SJSA1 (cell line): Measurements from ENCODE around the gene C20orf202. TPM values are rescaled to one million over a fixed set of nuclear protein-coding genes. Genes with fewer than 3 reads are reported as not detected.
A peak's percentile ranks its signal among the peaks of the same experiment; 100 is the strongest.
"Not testable (repeated sequence)": the region's sequence is repeated elsewhere in the genome, so short reads cannot be mapped to it uniquely, and the experiment has no call there.

Experiments used
- DNase-seq, 2 experiments: peaks; one replicate each; pipeline ENCODE4 v3.0.0-alpha.2; 2015 to 2020; ENCODE audit warnings: low spot score in 2 of 2, low read depth in 1 of 2
- H3K27ac ChIP-seq: fragments of 250-450 bp; sonication (Bioruptor Pico); 2 replicates; pipeline ENCODE4 v1.5.1; 2020; ENCODE audit warnings: mild to moderate bottlenecking, moderate library complexity
- H3K27me3 ChIP-seq: fragments of 250-450 bp; sonication (Bioruptor Pico); replicated peaks from 2 replicates; pipeline ENCODE4 v1.5.1; 2020; ENCODE audit warnings: mild to moderate bottlenecking, moderate library complexity
- H3K36me3 ChIP-seq: fragments of 250-450 bp; sonication (Bioruptor Pico); 2 replicates; pipeline ENCODE4 v1.5.1; 2020; ENCODE audit warnings: mild to moderate bottlenecking
- H3K4me1 ChIP-seq: fragments of 250-450 bp; sonication (Bioruptor Pico); replicated peaks from 2 replicates; pipeline ENCODE4 v1.6.1; 2021; ENCODE audit warnings: mild to moderate bottlenecking
- H3K4me3 ChIP-seq: fragments of 250-450 bp; sonication (Bioruptor Pico); 2 replicates; pipeline ENCODE4 v1.5.1; 2020; ENCODE audit warnings: mild to moderate bottlenecking
- H3K9me3 ChIP-seq: fragments of 250-450 bp; sonication (Bioruptor Pico); replicated peaks from 2 replicates; pipeline ENCODE4 v1.5.1; 2020; ENCODE audit warnings: mild to moderate bottlenecking
- total RNA-seq: library from RNA; depleted of rRNA; stranded (reverse); fragments of >200 nt; shearing (Covaris generic); gene quantifications from 2 replicates; pipeline ENCODE4 v1.2.3, GENCODE V29; 2014

Gene C20orf202
- total RNA-seq, 1 experiment from 2014 or later: not detected

DNA sequence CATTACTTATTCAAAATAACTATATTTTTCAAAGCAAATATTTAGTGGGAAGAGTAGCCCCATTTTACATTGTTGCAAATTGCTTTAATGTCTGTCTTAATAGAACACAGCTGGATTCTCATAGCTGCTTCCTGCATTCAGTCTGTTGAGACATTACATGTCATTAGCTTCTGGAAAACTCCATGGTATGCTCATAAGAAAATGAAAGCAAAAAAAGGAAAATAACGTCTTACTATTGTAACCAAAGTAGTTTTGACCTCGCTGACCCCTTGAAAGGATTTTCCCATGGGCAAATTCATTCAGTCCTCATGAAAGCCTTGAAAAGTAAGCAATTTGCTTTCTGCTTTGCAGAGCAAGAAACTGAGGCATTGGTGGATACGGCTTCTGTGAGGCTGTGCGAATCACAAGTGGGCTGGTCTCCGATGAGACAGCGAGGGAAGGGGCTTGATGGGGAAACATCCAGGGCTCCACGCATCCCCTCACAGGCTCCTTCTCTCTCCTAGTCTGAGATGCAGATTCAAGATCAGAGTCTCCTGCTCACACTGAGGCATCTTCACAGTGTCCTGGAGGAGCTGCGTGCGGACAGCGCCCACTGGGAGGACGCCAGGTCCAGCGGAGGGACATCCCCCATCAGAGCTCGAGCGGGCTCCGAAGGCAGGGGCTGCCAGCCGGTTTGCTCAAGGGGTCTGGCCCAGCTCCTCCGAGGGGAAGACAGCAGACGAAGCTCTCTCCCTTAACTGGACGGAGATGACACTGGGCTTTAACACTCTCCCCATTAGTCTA, 3.3 kb downstream of the C20orf202 start:
- DNase-seq: no peak
- Histone ChIP-seq H3K9me3 (no peaks in the 10 kb centered on the region), H3K27ac (no peak overlapping the region), H3K4me1 (no peaks in the 10 kb centered on the region), H3K27me3 (0 out of 2 replicates have a peak, but pooled peaks cover 12% of the 10 kb centered on the region), H3K36me3 (no peaks in the 10 kb centered on the region), H3K4me3 (no peak overlapping the region)

DNA sequence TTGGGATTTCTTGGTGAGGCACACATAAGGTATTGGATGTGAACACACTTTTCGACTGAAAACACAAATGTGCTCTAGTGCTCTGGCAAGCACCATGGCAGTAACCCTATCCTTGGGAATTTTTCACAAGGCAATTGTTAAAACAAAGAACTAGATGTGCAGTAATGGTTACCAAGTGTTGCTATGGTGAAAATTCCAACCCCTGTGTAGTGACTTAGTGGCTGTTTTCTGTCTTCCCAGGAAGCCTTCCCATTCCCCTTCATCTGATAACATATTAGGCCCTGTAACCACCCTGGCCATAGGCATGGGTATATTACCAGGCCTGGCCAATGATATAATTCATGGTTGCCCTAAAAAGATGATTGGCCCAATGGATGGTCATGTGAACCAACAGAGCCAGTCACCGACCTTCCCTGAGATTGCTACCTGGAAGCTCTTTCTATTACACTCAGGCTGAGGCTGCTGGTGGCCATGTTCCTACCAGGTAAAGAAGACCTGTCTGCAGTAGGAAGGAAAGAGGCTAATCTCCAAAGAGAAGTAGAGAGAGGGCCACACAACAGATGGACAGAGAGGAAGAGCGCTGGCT, 4.1 kb downstream of the C20orf202 start:
- Histone ChIP-seq H3K9me3 (no peaks in the 10 kb centered on the region), H3K36me3 (no peaks in the 10 kb centered on the region), H3K27ac (no peak overlapping the region), H3K27me3 (0 out of 2 replicates have a peak, but pooled peaks cover 12% of the 10 kb centered on the region), H3K4me3 (no peak overlapping the region), H3K4me1 (no peaks in the 10 kb centered on the region)
- DNase-seq: no peak

DNA sequence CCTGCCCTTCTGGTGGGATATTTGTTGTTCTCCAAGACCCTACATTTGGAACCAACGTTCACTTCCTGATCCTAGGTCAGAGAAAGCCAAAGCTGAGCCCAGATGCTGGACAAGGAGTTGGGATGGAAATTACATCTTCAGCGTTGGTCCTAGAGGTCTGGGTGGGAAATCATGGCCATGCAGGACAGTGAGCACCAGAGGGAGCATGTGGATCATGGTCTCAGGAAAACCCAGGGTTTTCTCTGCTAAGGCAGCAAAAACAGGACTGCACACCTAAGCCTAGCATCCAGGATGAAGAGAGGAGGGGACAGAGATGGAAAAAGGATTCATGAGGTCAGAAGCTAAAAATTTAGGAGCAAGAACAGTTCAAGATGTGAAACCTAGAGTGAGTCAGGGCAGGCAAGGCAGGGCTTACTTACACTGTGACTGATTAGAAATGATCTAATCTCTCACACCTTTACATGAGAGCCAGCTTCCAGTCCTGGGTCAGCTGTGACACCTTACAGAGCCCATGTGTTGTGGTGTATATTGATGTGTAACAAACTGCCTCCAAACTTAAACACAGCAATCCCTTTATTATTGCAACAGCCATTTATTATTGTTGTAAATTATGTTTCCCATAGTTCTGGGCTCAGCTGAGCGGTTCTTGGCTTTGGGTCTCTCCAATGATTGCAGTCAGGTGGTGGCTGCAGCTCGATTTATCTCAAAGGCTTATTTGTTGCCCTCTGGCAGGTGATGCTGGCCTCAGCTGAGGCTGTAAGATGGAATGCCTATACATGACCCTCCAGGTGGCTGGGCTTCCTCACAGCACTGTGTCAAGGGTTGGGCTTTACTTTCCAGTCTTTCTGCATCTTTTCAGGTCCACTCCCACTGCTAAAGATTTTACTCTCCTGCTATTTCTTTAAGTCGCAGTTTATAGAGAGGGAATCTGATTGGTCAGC, 6.5 kb downstream of the C20orf202 start:
- Histone ChIP-seq H3K27ac (no peak overlapping the region), H3K27me3 (peaks cover 12% of the 10 kb centered on the region; the same call in 1 of the 2 replicates), H3K4me1 (no peaks in the 10 kb centered on the region), H3K9me3 (no peaks in the 10 kb centered on the region), H3K4me3 (no peak overlapping the region), H3K36me3 (no peaks in the 10 kb centered on the region)
- DNase-seq: no peak

DNA sequence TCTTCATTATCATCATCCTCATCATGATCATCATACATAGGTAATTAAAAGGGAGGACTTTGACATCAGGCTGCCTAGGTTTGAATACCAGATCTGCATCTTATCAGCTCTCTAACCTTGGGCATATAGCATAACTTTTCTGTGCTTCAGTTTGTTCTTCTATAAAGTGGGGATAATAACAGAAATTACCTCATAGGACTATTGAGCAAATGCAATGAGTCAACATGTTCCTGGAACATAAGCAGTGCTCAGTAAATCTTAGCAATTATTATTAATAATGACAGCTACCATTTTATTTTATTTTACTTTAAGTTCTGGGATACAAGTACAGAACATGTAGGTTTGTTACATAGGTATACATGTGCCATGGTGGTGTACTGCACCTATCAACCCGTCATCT, 7.2 kb downstream of the C20orf202 start:
- H3K4me1 ChIP-seq: no peaks in the 10 kb centered on the region
- peaks cover 18% of the 10 kb centered on the region; the same call in 1 of the 2 replicates for H3K27me3 ChIP-seq
- H3K4me3 ChIP-seq: no peak overlapping the region
- H3K27ac ChIP-seq: no peak overlapping the region
- H3K36me3 ChIP-seq: no peaks in the 10 kb centered on the region
- no peaks in the 10 kb centered on the region for H3K9me3 ChIP-seq
- no peak for DNase-seq

DNA sequence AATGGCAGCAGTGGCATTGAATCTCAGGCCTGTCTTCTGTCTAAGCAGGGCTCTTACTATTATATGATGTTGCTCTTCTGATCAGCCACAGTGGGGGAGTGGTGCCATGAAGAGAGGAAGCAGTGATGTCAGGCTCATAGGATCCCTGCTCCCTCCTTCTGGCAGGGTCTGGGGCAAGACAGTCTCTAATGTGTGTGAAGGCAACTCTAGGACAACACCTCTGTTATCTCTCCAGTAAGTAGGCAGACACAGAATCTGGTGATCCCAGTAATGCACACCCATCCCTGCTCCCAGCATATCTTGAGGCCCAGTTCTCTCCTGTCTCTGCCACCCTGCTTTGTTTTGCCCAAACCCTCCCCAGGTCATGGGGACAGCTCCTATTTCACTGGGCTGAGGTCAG, 8.8 kb downstream of the C20orf202 start:
- peaks cover 16% of the 10 kb centered on the region; the same call in 1 of the 2 replicates for H3K27me3 ChIP-seq

DNA sequence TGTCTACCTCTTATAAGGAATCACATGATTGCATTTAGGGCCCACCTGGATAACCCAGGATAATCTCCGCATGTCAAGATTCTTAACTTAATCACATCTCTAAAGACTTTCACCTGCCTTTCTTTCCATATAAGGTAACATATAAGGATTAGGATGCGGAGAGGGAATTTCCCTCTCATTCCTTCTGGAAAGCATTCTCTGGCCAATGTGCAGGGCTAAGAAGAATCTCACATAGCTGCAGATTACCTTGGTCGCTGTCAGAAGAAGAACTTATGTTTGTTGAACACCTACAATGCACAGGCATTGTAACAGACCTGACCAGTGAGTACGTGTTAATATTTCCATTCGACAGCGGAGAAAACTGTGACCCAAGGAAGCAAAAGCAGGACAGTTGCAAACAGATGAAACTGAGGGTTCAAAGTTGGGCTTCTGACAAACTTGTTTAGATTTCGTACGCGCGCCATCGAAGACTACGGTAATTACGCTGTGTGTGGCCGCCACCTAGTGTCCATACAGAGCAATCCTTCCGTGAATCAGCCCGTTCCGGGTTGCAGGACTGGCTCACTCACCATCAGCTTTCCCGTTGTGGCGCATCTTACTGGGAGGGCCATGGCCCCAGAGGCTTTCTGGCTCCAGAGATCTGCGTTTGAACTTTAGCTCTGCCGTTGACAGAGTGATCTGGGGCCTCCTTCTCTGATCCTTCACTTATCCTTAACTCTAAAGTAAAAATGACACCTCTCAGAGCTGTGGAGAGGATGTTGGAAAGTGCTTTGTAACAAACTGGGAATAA, 9.5 kb downstream of the C20orf202 start:
- DNase-seq: peak; percentile 38 to 71
- peaks cover 14% of the 10 kb centered on the region; the same call in 1 of the 2 replicates for H3K27me3 ChIP-seq
- H3K4me1 ChIP-seq: no peaks in the 10 kb centered on the region
- H3K4me3 ChIP-seq: no peak overlapping the region
- H3K36me3 ChIP-seq: no peaks in the 10 kb centered on the region
- no peaks in the 10 kb centered on the region for H3K9me3 ChIP-seq
- no peak overlapping the region for H3K27ac ChIP-seq

More for the DNA sequence above, 8.8 kb downstream of the C20orf202 start:
- no peaks in the 10 kb centered on the region for H3K9me3 ChIP-seq
- DNase-seq: no peak
- H3K4me1 ChIP-seq: no peaks in the 10 kb centered on the region
- H3K27ac ChIP-seq: no peak overlapping the region
- no peaks in the 10 kb centered on the region for H3K36me3 ChIP-seq
- no peak overlapping the region for H3K4me3 ChIP-seq

DNA sequence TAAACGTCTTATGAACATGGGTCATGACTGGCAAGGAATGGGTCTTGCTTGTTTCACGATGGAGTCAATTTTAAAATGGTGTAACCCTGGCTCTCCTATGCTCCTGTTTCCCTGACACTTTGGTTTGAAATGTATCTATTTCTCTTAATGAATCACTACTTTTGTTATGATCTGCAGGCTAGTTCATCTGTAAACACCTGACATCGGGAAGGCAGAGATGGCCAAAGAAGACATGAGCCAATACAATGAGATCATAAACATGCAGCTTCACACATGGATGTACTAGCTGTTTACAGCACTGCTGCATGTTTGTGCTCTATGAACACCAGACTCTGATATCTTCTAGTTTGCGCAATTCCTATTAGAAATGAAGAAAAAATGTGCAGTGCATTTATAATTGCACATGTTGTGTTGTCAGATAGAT, 11.6 kb downstream of the C20orf202 start:
- Histone ChIP-seq H3K27me3 (peaks cover 19% of the 10 kb centered on the region; the same call in 1 of the 2 replicates), H3K27ac (no peak overlapping the region), H3K4me3 (no peak overlapping the region), H3K4me1 (no peaks in the 10 kb centered on the region), H3K9me3 (no peaks in the 10 kb centered on the region), H3K36me3 (no peaks in the 10 kb centered on the region)
- no peak for DNase-seq

DNA sequence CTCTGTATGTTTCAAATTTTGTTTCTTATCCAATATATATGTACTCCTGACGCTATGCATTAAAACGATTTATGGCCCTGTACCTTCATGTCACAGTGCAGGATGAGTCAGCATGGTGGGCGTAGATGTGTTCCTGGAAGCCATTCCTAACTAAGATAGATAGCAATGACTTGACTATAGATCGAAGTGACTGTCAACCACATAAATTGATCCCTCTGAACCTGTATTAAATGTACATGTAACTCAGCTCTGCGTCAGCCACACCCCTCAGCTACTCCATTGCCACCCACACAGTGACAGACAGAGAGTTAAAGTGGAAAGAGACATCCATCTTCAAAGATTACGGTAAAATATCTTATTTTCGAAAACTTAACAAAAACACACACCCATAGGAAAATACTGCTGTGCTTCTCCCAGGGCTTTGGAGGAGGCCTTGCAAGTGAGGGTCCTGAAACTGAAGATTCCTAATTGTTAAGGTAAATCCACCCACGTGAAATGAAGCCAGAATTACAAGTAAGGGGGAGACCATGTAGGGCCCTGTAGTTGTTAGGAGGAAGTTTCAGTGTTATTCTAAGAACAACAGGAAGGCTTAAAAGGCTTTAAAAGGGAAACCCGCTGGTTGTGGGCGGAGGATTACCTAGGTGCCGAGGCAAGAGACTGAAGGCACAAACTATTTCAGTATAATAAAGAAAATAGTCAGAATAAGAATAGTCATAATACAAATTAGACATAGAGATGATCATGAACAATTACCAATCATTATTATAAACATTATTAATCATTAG, 12.3 kb downstream of the C20orf202 start:
- Histone ChIP-seq H3K27me3 (peaks cover 19% of the 10 kb centered on the region; the same call in 1 of the 2 replicates), H3K27ac (no peak overlapping the region), H3K36me3 (no peaks in the 10 kb centered on the region), H3K4me1 (no peaks in the 10 kb centered on the region), H3K4me3 (no peak overlapping the region), H3K9me3 (no peaks in the 10 kb centered on the region)
- DNase-seq: no peak

DNA sequence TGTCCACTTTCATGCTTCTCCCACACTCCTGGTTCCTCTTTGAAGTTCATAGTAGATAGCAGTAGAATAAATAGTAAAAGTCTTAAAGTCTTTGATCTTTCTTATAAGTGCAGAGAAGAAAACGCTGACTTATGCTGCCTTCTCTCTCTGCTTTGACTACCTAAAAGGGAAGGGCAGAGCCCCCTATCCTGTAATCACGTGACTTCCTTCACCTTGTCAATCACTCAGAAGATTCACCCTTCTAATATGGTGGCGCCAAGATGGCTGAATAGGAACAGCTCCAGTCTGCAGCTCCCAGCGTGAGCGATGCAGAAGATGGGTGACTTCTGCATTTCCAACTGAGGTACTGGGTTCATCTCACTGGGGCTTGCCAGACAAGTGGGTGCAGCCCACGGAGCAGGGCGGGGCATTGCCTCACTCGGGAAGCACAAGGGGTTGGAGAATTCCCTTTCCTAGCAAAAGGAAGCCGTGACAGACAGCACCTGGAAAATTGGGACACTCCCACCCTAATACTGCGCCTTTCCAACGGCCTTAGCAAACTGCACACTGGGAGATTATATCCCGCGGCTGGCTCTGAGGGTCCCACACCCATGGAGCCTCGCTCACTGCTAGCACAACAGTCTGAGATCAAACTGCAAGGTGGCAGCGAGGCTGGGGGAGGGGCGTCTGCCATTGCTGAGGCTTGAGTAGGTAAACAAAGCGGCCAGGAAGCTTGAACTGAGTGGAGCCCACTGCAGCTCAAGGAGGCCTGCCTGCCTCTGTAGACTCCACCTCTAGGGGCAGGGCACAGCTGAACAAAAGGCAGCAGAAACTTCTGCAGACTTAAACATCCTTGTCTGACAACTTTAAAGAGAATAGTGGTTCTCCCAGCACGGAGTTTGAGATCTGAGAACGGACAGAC, 13.5 kb downstream of the C20orf202 start:
- H3K27me3 ChIP-seq: peaks cover 19% of the 10 kb centered on the region; the same call in 1 of the 2 replicates
- H3K36me3 ChIP-seq, H3K4me3 ChIP-seq, DNase-seq, H3K9me3 ChIP-seq, H3K4me1 ChIP-seq, H3K27ac ChIP-seq: not testable (repeated sequence)

DNA sequence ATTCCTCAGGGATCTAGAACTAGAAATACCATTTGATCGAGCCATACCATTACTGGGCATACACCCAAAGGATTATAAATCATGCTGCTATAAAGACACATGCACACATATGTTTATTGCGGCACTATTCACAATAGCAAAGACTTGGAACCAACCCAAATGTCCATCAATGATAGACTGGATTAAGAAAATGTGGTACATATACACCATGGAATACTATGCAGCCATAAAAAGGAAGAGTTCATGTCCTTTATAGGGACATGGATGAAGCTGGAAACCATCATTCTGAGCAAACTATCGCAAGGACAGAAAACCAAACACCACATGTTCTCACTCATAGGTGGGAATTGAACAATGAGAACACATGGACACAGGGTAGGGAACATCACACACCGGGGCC, 19.5 kb downstream of the C20orf202 start:
- not testable (repeated sequence) for H3K36me3 ChIP-seq, DNase-seq, H3K27me3 ChIP-seq, H3K4me1 ChIP-seq, H3K27ac ChIP-seq, H3K4me3 ChIP-seq, H3K9me3 ChIP-seq

DNA sequence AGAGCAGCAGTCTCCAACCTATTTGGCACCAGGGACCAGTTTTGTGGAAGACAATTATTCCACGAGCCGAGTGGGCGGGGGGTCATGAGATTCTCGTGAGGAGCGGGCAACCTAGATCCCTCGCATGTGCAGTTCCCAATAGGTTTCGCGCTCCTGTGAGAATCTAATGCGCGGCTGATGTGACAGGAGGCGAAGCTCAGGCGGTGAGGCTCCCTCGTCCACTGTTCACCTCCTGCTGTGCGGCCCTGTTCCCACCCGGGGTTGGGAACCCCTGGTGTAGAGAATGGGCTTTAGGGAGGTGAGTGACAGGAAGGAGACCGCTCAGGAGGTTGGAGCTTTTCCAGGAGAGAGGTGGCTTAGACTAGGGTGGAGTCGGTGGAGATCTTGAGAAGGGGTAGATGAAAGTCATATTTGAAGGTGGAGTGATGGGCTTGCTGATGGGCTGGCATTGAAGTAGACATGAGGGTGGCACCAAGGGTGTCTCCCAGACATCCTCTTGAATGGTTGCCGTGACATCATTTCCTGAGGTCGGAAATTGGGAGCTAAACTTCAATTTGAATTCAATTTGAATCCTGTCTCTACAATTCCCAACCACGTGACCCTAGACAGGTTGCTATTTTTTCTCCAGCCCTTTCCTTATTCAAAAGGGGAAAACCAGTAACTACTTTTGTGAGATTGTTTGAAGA, 21.1 kb downstream of the C20orf202 start:
- H3K4me3 ChIP-seq: no peak overlapping the region
- H3K27ac ChIP-seq: no peak overlapping the region
- no peaks in the 10 kb centered on the region for H3K36me3 ChIP-seq

More for the DNA sequence above, 21.1 kb downstream of the C20orf202 start:
- DNase-seq: no peak
- H3K27me3 ChIP-seq: peaks cover 3% of the 10 kb centered on the region; the same call in 1 of the 2 replicates
- no peaks in the 10 kb centered on the region for H3K9me3 ChIP-seq
- H3K4me1 ChIP-seq: peaks cover 7% of the 10 kb centered on the region
